CD4-positive, alpha-beta T cell (primary cell): ENCODE results near the gene C16orf46. TPM values are rescaled to one million over a fixed set of nuclear protein-coding genes. Genes with fewer than 3 reads are reported as not detected.

ENCODE experiments used
- ATAC-seq: fragments of 200-7000 bp; cut with Tn5 transposase; one replicate; pipeline ENCODE4 v1.10.0; 2022; ENCODE audit warnings: mild to moderate bottlenecking; ENCODE audit not compliant: poor library complexity
- CTCF ChIA-PET: fragments of 350-600 bp; sonication (Branson Sonifier 250); formaldehyde crosslinking; loops from one replicate; lab custom pipeline; 2021; ENCODE audit warnings: antibody characterized with exemption, inconsistent platforms; lab: Charles Lee
- POLR2A ChIA-PET: fragments of 350-600 bp; sonication (Branson Sonifier 250); formaldehyde crosslinking; loops from one replicate; lab custom pipeline; 2021; ENCODE audit warnings: antibody characterized with exemption, inconsistent platforms; lab: Charles Lee
- DNase-seq, 14 experiments: peaks; one replicate each; pipeline ENCODE4 v3.0.0-alpha.2; 2013 to 2020; ENCODE audit warnings: mixed read lengths in 2 of 14
- H3K27ac ChIP-seq, 2 donors: one replicate each; pipeline versions ENCODE4 v1.5.1 to v1.7.0; 2013; ENCODE audit warnings: low read length in 2 of 2, low read depth in 1 of 2, mild to moderate bottlenecking in 1 of 2
- H3K27me3 ChIP-seq, 2 experiments: 1 replicate in 1 of 2; 2 replicates in 1 of 2; pipeline versions ENCODE4 v1.6.1 to v1.7.0; 2013; ENCODE audit warnings: low read length in 2 of 2, control low read depth in 1 of 2, mild to moderate bottlenecking in 1 of 2, moderate library complexity in 1 of 2; ENCODE audit not compliant: insufficient read depth in 2 of 2, control insufficient read depth in 1 of 2
- H3K36me3 ChIP-seq: one replicate; pipeline ENCODE4 v1.6.1; 2013; ENCODE audit warnings: low read length, control low read depth; ENCODE audit not compliant: insufficient read depth
- H3K4me1 ChIP-seq: one replicate; pipeline ENCODE4 v1.6.1; 2013; ENCODE audit warnings: low read length, control low read depth; ENCODE audit not compliant: insufficient read depth
- H3K4me3 ChIP-seq: one replicate; pipeline ENCODE4 v1.5.1; 2013; ENCODE audit warnings: mild to moderate bottlenecking, low read length, moderate library complexity
- H3K9me3 ChIP-seq, 2 experiments: 1 replicate in 1 of 2; 2 replicates in 1 of 2; pipeline versions ENCODE4 v1.6.1 to v1.7.0; 2013; ENCODE audit warnings: low read length in 2 of 2, mild to moderate bottlenecking in 2 of 2, control low read depth in 1 of 2, moderate library complexity in 1 of 2; ENCODE audit not compliant: control insufficient read depth in 1 of 2, insufficient read depth in 1 of 2
- H3K27ac Mint-ChIP-seq: one replicate; pipeline ENCODE4 v1.8.0; 2020; ENCODE audit warnings: mixed read lengths
- H3K27me3 Mint-ChIP-seq: one replicate; pipeline ENCODE4 v1.8.0; 2021; ENCODE audit warnings: mixed read lengths
- H3K36me3 Mint-ChIP-seq: one replicate; pipeline ENCODE4 v1.8.0; 2021; ENCODE audit warnings: low read depth, mixed read lengths
- H3K4me1 Mint-ChIP-seq: one replicate; pipeline ENCODE4 v1.8.0; 2021; ENCODE audit warnings: low read depth, mixed read lengths
- H3K4me3 Mint-ChIP-seq: one replicate; pipeline ENCODE4 v1.8.0; 2020; ENCODE audit warnings: mild to moderate bottlenecking, mixed read lengths
- H3K9me3 Mint-ChIP-seq: one replicate; pipeline ENCODE4 v1.8.0; 2020; ENCODE audit warnings: mixed read lengths
- CTCF ChIP-seq: fragments of 200-600 bp; IDR thresholded peaks from one replicate; pipeline ENCODE4 v1.8.0; 2022; ENCODE audit warnings: antibody characterized with exemption, mild to moderate bottlenecking
- intact Hi-C, 2 experiments: fragments of 100-400 bp; cut with DNase I in 1 of 2; cut with micrococcal nuclease in 1 of 2; formaldehyde crosslinking; loops; one replicate each; pipeline versions ENCODE4 v1.15.1 to v1.9.0; 2023 to 2025; cut with DNase I, micrococcal nuclease
- total RNA-seq, 174 experiments: library from RNA in 2 of 174; stranded (reverse) in 2 of 174; gene quantifications; one replicate each; pipeline ENCODE4 v1.2.3 and lab custom pipeline; 2021 to 2026

C16orf46 gene
- total RNA-seq, 2 experiments from 2014 or later, result 0.55 TPM; not detected in 1

GRCh38 chr16:81018496-81018895 lies 58.5 kb downstream of the C16orf46 start:
- H3K27ac Mint-ChIP-seq, result no peak overlapping the region
- intact Hi-C loops, result loop anchor here in 1 of 2 experiments (10.0 kb wide), 1 partner anchor 606 kb away; no protein-coding TSS in a partner anchor
- ATAC-seq (no peak), DNase-seq (no peak)
- no peaks in the 10 kb centered on the region for H3K27me3 Mint-ChIP-seq
- H3K4me1 Mint-ChIP-seq, result no peaks in the 10 kb centered on the region
- TF ChIP-seq CTCF, result no peak
- CTCF ChIA-PET, result interaction anchor here (1.0 to 2.1 kb wide), 5 partner anchors 10 to 17 kb away, joined by 3 to 7 read pairs (median 4); partner anchors contain the start of gene ATMIN
- H3K27ac ChIP-seq, result no peak overlapping the region
- POLR2A ChIA-PET, result interaction anchor here (0.6 to 1.5 kb wide), 2 partner anchors 18 to 187 kb away, joined by 3 to 4 read pairs; no protein-coding TSS in a partner anchor
- H3K4me1 ChIP-seq, result no peaks in the 10 kb centered on the region
- H3K36me3 ChIP-seq, result peaks cover 20% of the 10 kb centered on the region
- H3K9me3 Mint-ChIP-seq, result no peaks in the 10 kb centered on the region
- H3K4me3 Mint-ChIP-seq, result no peak overlapping the region
- no peak overlapping the region for H3K4me3 ChIP-seq
- peaks cover 18% of the 10 kb centered on the region for H3K36me3 Mint-ChIP-seq
- H3K27me3 ChIP-seq, result no peaks in the 10 kb centered on the region
- no peaks in the 10 kb centered on the region for H3K9me3 ChIP-seq

GRCh38 chr16:81014672-81015071 lies 62.4 kb downstream of the C16orf46 start:
- Histone ChIP-seq H3K9me3 (no peaks in the 10 kb centered on the region), H3K4me1 (no peaks in the 10 kb centered on the region), H3K4me3 (no peak overlapping the region), H3K36me3 (peaks cover 4% of the 10 kb centered on the region), H3K27me3 (no peaks in the 10 kb centered on the region), H3K27ac (no peak overlapping the region)
- peaks cover 11% of the 10 kb centered on the region for H3K36me3 Mint-ChIP-seq
- no peak overlapping the region for H3K4me3 Mint-ChIP-seq
- no peaks in the 10 kb centered on the region for H3K27me3 Mint-ChIP-seq
- DNase-seq (no peak), ATAC-seq (no peak)
- intact Hi-C loops, result loop anchor here in 1 of 2 experiments (10.0 kb wide), 1 partner anchor 610 kb away; no protein-coding TSS in a partner anchor
- no peak for TF ChIP-seq CTCF
- CTCF ChIA-PET, result interaction anchor here (1.1 to 1.3 kb wide), 2 partner anchors 10 to 21 kb away, joined by 3 to 6 read pairs; partner anchors contain the start of gene ATMIN
- H3K4me1 Mint-ChIP-seq, result no peaks in the 10 kb centered on the region
- H3K9me3 Mint-ChIP-seq, result no peaks in the 10 kb centered on the region
- H3K27ac Mint-ChIP-seq, result no peak overlapping the region
- POLR2A ChIA-PET, result no interaction called here

GRCh38 chr16:81012974-81013373 lies 64.1 kb downstream of the C16orf46 start:
- no peaks in the 10 kb centered on the region for H3K4me1 Mint-ChIP-seq
- no peak overlapping the region for H3K4me3 Mint-ChIP-seq
- H3K27me3 Mint-ChIP-seq, result no peaks in the 10 kb centered on the region
- ChIA-PET CTCF (no interaction called here), POLR2A (no interaction called here)
- H3K9me3 Mint-ChIP-seq, result no peaks in the 10 kb centered on the region
- no peak overlapping the region for H3K27ac Mint-ChIP-seq
- peaks cover 4% of the 10 kb centered on the region for H3K36me3 ChIP-seq
- no peaks in the 10 kb centered on the region for H3K9me3 ChIP-seq
- TF ChIP-seq CTCF, result no peak
- peaks cover 5% of the 10 kb centered on the region for H3K4me1 ChIP-seq
- no peaks in the 10 kb centered on the region for H3K36me3 Mint-ChIP-seq
- no peaks in the 10 kb centered on the region for H3K27me3 ChIP-seq
- intact Hi-C loops, result loop anchor here in 1 of 2 experiments (1.0 to 10.0 kb wide), 2 partner anchors 19 to 612 kb away; no protein-coding TSS in a partner anchor
- ATAC-seq, result no peak
- no peak for DNase-seq
- H3K4me3 ChIP-seq, result no peak overlapping the region
- no peak overlapping the region for H3K27ac ChIP-seq

Other genes starting within 250 kb of the C16orf46 start
- 10 to 100 TPM; 67.7 to 68.8 TPM for gene CMC2, start 70.4 kb downstream of the C16orf46 start, total RNA-seq
- gene CENPN, start 70.0 kb downstream of the C16orf46 start, total RNA-seq, result 1 to 10 TPM; 8.7 to 9.7 TPM
- 10 to 100 TPM; 29.9 to 31.7 TPM for gene ATMIN, start 41.4 kb downstream of the C16orf46 start, total RNA-seq
- 1 to 10 TPM; 2.3 to 3.2 TPM for gene GCSH, start 19.2 kb upstream of the C16orf46 start, total RNA-seq
- not detected for gene BCO1, start 161.5 kb upstream of the C16orf46 start, total RNA-seq
- 1 to 10 TPM; 4.5 to 4.7 TPM for gene GAN, start 237.7 kb upstream of the C16orf46 start, total RNA-seq